Stimulated activated CD8-positive, alpha-beta memory T cell treated with anti-CD3 and anti-CD28 coated beads, Interleukin-12 subunit alpha, Interleukin-12 subunit beta, amount 100 ng/mL, for 4 hours (primary cell): Measurements from ENCODE around the gene PLA2G1B.

Source experiments
- DNase-seq: peaks from one replicate; pipeline ENCODE4 v3.0.0-alpha.2; 2020; ENCODE audit warnings: low read depth

Gene PLA2G1B

DNA sequence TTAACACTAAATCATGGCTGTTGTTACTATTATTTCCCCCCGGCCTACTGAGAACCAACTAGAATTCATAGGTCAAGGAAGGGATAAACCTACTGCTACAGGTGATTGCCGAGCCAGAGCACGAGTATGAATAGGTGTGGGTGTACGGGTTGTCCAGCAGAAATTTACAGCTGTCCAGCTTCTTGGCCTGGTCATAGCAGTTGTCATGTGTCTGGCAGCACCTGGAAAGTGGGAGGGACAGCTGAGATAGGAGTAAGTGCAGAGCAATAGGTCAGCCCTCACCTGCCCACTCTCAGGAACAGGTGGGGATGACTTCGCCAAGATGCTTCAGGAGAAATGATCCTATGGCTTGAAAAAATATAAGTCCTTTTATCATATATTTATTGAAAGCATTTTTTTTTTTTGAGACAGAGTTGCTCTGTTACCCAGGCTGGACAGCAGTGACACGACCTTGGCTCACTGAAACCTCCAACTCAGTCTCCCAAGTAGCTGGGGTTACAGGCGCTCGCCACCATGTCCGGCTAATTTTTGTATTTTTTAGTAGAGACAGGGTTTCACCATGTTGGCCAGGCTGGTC, 2.6 kb downstream of the PLA2G1B start:
- DNase-seq = no peak

DNA sequence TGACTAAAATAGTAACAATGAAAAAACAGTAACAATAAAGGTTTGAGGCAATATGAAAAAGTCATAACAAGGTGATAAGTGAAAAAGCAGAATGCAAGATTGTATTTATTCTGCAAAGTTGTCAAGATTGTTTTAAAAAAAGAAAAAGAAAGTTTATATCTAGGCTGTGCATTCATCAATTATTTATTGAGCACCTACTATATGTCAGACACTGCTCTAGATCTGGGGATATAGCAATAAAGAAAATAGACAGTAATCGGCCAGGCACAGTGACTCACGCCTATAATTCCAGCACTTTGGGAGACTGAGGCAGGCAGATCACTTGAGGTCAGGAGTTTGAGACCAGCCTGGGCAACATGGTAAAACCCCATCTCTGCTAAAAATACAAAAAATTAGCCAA, 3.8 kb downstream of the PLA2G1B start:
- no peak for DNase-seq

DNA sequence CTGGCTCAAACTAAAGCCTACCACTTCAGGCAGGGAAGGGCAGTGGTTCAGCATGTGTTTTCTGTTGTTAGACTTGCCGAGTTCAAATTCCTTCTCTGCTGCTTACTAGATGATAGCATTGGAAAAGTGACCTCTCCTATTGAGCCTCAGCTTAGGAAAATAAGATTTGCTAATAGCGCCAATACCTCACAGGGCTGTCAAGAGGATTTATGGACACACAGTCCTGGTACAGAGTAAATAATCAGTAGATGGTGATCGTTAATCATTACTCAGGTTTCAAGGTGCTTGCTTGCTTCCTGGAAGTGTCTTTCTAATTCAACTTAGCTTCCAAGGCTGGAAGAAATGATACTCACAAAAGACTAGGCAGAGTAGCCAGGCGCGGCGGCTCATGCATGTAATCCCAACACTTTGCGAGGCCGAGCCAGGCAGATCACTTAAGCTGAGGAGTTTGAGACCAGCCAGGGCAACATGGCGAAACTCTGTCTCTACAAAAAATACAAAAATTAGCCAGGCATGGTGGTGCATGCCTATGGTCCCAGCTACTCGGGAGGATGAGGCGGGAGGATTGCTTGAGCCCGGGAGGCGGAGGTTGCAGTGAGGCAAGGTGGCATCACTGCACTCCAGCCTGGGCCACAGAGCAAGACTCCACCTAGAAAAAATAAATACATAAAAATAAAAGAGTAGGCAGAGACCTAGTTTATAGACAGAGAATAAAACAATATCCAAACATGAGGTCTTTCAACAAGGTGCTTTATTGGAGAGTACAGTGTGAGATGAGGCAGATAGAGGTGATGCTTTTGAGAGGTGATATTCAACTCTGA, 6.0 kb downstream of the PLA2G1B start:
- no peak for DNase-seq

DNA sequence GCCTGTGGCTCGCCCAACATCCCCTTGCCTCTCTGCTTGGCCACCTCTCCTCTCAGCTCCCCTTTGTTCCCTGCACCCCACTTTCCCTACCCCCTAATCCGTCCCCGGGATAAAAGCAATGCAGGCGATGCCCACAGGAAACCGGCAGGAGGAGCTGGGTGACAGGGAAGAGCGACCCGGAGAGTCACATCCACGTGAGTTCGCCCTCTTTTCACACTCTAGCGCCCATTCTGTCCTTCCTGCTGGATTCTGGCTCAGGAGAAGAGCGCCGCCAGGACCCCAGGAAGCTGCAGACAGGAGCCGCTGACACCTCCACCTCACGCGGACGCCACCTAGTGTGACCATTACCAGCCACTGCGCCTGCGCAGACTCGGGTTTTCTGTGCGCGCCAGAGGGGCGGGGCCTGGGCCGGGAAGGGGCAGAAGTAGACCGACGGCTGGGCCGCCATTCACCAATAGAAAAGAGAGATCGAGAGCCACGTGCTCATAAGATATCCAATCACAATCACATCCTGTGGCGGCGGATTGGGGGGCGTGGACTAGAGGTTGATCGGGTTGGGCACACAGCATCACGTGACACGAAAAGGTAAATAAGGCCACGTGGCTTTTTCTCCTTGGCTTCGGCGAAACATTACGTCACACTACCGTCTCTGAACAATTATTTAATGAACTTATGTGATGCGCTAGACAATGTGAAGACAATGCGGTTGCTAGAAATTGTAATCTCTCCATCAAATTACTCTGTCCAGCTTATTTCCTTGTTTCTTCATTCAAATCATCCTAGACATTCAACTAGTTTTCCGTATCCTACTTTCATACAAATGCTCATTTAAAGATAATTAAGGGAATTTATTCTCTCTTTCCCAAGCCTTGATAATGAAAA, 10.1 kb downstream of the PLA2G1B start:
- peak; percentile 100 for DNase-seq

DNA sequence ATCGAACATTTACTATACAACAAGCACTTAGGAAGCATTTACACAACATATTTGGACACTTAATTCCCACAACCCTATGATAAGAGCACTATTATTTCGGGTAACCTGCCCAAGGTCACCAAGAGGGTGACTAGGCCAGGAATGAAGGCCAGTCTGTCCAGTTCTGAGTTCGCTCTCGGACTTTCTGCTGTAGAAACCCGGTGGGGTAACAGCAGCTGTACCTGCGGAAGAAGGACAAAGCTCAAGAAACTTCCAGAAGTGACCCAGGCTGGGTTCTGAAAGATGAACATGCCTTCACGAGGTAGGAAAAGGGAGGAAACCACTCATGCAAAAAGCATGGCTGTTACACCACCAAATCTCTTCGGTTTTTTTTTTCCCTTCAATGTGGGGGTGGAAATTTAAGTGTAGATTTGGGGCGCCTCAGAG, 10.8 kb downstream of the PLA2G1B start:
- DNase-seq = no peak

DNA sequence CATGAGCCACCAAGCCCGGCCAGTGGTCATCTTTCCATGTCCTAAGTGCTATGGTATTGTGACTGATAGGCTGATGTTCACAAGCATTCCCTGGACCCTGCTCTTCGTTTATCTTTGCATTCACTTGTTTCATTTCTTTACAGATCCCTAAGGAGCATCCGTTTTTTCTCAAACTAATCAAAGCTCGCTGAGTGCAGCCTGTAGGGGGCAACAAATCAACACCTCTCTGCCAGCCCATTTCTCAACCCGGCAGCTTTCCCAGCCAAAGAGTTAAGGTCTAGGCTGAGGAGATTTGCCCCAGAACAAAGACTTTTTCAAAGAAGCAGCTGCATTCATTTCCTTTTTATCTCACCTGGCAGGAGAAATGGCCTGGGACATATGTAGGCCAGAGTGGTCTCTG, 13.4 kb downstream of the PLA2G1B start:
- no peak for DNase-seq

DNA sequence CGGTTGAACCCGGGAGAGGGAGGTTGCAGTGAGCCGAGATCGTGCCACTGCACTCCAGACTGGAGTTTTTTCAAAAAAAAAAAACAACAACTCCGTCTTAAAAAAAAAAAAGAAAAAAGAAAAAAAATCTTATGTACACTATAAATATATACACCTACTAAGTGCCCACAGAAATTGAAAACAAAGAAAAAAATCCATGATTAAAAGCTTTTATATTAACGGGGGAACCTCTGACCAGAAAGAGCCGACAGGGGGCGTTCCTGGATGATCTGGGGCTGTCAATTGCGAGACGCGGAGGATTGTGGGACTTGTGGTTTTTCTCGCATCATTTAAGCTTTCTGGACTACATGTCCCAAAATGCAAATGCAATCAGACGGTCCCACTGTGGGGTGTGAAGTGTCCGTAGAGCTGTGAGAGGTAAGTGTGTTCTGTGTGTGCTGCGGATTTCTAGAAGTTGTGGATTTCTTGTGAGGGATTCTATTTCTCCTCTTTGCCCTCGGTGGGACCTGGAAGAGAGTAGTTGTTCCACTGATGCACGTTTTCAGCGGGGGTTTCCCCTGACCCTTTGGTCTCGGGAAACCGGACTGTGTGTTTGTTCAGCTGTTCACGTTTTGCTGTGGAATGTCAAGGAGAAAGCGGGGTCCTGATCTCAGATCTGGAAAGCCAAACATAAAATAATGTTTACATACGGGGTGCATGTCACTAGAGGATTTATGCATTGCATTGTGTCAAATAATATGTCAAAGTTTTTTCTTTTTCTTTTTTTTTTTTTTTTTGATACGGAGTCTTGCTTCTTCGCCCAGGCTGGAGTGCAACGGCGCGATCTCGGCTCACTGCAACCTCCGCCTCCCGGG, 25.4 kb downstream of the PLA2G1B start, which contains the start of gene SIRT4:
TSS of gene SIRT4 (plus strand) at position 360 of the 854 bp plus-strand sequence. CDS start 1,241 bp downstream, outside the sequence.
- DNase-seq = peak; percentile 72

DNA sequence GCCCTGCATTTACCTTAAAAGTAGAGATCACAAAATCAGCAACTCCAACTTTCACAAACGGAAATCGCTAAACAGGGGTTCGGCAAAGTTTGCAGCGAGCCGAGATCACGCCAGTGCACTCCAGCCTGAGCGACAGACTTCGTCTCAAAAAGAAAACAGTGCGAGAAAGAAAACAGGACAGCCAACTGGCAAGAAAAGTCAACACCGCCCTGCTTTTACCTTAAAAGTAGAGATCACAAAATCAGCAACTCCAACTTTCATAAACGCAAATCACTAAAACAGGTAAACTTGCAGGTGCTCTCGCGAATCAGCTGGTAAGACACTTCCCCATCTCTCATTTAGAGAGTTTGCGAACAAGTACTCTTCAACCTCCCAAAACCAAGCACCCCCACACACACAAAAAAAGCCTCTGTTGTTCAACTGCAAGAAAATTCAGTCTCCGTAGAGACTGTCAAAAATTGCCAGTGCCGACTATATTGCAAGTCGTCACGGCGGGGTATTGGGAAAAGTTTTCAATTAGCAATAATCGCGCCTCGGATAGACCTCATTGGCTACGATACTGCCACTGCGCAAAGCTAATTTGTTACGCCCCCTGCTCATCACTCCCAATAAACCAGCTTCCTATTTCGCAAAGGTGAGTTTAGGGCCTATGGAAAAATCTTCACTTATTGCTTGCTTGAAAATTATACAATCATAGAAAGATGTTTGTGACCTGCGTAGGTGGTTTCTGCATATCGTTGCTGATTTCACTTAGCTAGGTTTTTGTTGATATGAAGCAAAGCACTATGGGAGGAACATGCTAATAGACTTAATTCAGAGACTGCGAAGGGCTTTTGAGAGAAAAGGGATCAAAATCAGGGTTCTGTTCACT, 34.7 kb downstream of the PLA2G1B start, which contains the start of gene RNU4-1:
TSS of gene RNU4-1 (minus strand) at position 577 of the 871 bp plus-strand sequence.
- DNase-seq = peak; percentile 45

DNA sequence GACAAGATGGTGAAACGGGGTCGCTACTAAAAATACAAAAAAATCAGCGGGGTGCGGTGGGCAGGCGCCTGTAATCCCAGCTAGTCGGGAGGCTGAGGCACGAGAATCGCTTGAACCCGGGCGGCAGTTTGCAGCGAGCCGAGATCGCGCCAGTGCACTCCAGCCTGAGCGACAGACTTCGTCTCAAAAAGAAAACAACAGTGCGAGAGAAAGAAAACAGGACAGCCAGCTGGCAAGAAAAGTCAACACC, 35.2 kb downstream of the PLA2G1B start:
- peak; percentile 5 for DNase-seq

DNA sequence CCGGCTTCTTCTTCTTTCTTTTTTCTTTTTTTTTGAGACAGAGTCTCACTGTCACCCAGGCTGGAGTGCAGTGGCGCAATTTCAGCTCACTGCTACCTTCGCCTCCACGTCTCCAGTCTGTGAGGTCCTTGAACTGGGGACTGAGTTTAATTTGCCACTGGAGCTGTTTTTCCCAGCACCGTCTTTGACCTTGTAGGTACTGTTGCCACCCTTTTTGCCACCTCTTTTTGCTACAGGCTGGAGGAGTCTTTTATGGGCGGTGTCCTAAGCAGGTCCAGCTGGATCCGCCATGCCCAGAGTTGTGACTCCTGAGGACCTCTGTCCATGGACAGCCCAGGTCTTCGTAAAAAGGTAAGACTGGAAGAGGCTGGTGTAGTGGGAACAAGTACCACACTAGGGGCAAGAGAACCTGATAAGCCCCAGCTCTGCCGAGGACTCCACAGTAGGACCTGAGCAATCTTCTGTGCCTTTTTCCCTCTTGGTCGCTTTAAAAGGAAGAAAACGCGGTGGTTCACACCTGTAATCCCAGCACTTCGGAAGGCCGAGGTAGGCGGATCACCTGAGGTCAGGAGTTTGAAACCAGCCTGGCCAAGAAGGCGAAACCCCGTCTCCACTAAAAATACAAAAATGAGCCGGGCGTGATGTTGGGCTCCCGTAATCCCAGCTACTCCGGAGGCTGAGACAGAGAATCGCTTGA, 36.8 kb downstream of the PLA2G1B start:
- no peak for DNase-seq

DNA sequence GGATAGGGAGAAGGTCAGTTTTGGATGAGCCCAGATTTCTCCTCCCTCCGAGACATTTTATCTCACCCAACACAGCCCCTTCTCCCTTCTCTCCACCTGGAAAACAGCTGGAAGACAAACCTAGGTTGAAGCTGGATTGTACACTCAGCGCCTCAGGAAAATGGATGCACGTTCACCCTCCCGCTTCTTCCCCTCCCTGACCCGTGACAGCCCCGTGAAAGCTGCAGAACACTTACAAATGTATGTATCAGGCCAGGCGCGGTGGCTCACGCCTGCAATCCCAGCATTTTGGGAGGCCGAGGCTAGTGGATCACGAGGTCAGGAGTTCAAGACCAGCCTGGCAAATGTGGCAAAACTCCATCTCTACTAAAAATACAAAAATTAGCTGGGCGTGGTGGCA, 40.1 kb downstream of the PLA2G1B start:
- DNase-seq = no peak

DNA sequence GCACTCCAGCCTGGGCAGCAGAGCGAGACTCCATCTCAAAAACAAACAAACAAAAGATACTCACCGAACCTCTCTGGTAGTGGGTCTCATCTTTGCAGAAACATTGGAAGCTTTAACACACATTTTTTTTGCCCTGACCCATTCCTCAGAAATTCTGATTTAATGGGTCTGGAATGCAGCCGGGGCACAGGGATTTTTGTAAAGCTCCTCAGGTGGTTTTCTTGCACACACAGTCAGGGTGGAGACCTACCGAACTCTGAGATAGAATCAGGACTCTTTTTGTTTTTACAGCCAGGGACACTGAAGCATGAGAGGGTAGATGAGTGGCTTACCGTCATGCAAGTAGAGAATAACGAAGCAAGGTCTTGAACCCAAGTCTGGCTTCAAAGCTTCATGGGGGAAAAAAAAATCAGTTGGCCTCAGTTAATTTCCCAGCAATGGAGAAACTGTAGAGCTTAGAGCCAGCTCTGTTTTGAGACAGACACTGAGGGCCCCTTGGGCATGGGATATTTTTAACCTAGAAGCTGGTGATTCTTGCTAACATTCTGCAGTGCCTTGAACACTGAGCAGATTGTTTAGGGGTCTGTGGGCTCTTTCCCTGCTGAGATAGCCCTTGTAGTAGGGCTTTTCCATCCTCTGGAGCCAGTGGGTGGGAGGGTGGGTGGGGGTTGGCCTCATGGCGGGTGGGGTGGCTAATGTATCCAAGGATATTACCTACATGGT, 40.6 kb downstream of the PLA2G1B start:
- DNase-seq = no peak

DNA sequence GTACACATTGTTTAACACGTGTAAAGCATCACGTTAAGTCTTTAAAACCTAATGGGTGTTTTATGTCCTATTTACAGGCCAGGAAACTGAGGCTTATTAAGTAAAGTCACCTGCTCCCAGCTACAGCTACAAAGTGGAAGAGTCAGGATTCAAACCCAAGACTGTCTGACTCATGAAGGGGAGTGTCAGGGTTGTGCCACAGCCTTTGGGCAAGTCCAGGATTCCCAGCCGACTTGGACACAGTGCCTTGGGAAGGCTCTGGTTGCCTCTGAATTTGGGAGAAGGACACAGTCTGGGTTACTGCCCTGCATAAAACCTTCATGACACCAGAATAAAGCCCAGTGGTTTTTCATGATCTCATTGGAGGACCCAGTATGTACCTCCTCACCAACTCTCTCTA, 43.2 kb downstream of the PLA2G1B start:
- no peak for DNase-seq

DNA sequence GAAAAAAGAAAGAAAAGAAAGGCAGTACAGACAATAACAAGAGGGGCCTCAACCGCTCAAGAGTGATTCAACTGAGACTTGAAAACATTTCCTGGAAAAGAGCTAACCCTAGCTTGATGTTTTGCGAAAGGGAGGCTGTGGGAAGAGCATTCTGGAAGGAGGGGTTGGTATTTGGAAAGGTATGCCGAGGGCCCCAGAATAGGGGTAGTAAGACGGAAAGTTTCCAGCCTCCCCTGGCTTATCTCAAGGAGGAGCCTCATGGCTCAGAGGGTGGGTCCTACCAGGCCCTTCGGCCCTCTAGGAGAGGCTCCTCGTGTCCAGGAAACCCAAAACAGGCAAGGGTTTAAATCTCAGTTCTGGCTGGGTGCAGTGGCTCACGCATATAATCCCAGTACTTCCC, 44.3 kb downstream of the PLA2G1B start:
- DNase-seq = no peak

DNA sequence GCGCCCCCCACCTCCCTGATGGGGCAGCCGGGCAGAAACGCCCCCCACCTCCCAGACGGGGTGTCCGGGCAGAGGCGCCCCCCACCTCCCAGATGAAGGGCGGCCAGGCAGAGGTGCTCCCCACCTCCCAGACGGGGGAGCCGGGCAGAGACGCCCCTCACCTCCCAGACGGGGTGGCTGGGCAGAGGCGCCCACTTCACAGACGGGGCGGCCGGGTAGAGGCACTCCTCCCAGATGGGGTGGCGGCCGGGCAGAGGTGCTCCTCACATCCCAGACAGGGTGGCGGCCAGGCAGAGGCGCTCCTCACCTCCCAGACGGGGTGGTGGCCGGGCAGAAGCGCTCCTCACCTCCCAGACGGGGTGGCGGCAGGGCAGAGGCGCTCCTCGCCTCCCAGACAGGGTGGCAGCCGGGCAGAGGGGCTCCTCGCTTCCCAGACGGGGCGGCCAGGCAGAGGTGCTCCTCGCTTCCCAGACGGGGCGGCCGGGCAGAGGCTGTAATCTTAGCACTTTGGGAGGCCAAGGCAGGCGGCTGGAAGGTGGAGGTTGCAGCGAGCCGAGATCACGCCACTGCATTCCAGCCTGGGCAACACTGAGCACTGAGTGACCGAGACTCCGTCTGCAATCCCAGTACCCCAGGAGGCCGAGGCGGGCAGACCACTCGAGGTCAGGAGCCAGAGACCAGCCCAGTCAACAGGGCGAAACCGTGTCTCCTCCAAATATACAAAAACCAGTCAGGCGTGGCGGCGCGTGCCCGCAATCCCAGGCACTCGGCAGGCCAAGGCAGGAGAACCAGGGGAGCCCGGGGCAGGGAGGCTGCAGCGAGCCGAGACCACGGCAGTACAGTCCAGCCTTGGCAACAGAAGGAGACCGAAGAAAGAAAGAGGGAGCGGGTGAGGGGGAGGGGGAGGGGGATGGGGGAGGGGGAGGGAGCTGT, 49.2 kb downstream of the PLA2G1B start:
- no peak for DNase-seq

DNA sequence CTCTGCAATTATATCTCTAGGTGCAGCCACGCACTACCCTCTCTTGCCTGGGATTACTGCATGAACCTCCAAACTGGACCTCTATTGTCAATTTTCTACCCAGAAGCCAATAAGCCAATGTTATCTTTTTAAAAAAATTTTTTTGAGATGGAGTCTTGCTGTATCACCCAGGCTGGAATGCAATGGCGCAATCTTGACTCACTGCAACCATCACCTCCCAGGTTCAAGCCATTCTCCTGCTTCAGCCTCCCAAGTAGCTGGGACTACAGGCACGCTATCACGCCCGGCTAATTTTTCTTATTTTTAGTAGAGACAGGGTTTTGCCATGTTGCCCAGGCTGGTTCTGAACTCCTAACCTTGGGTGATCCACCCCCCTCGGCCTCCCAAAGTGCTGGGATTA, 50.8 kb downstream of the PLA2G1B start:
- DNase-seq = no peak
